GM19193 (cell line): ENCODE data around the gene DACT3.

Experiments
- POLR2A ChIP-seq: IDR thresholded peaks from 4 replicates; pipeline ENCODE4 v1.6.1; 2011; ENCODE audit not compliant: insufficient read depth, insufficient read length; ENCODE audit errors: extremely low read depth

Gene DACT3

DNA sequence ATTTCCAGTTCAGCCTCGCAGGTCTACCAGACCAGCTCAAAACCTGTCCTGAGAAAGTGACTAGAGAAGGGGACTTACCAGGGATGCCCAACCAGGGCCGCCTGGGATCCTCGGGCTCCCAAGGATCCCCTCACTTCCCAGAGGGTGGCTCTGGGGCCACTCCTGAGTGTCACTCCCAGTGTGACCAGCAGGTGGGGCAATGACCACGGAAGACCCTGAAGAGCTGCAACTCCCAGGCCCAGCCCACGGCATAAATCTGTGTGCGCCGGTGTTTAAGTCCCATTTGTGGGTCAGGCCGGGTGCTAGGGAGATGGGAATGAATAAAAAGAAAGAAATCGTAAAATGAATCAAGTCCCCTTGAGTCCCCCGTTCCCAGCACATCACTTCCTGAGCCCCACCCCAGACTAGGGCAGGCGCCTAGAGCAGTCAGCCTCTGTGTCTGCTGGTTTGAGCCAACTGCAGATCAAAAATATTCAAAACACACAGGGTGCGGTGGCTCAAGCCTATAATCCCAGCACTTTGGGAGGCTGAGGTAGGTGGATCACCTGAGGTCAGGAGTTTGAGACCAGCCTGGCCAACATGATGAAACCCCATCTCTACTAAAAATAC lies 46.8 kb downstream of the DACT3 start:
- TF ChIP-seq POLR2A: no peak

DNA sequence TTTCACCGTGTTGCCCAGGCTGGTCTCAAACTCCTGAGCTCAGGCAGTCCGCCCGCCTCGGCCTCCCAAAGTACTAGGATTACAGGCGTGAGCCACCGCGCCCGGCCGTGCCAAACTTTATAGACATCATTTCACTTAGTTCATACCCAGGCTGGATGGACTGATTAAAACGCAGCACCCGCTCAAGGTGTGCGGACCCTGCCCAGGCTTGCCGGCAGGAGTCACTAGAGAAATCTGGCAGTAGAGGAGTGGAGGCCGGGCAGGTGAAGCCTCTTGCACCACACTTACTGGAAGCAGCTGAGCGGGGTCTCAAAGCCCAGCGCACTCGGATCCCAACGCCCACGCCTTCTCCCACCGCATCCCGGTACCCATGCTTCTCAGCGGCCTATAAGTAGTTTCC lies 47.5 kb downstream of the DACT3 start:
- no peak for TF ChIP-seq POLR2A

DNA sequence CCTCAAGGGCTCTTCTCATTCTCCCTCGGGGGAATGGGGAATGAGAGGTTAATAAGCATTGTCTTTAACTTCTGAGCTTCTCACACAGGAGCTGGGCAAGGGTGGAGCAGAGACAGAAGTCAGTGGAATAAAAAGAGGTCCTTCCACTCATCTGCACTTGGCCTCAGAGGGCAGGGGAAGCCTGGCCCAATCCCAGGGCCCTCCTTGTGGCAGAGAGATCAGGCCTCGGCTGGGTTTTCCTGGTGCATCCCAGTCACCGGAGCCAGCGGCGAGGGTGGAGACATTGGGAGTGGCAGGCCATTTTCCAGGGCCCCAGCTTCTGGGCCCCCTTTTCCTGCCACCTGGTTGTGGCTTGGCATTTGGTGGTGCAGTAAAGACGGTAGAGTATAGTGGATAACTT lies 49.2 kb downstream of the DACT3 start:
- no peak for TF ChIP-seq POLR2A

DNA sequence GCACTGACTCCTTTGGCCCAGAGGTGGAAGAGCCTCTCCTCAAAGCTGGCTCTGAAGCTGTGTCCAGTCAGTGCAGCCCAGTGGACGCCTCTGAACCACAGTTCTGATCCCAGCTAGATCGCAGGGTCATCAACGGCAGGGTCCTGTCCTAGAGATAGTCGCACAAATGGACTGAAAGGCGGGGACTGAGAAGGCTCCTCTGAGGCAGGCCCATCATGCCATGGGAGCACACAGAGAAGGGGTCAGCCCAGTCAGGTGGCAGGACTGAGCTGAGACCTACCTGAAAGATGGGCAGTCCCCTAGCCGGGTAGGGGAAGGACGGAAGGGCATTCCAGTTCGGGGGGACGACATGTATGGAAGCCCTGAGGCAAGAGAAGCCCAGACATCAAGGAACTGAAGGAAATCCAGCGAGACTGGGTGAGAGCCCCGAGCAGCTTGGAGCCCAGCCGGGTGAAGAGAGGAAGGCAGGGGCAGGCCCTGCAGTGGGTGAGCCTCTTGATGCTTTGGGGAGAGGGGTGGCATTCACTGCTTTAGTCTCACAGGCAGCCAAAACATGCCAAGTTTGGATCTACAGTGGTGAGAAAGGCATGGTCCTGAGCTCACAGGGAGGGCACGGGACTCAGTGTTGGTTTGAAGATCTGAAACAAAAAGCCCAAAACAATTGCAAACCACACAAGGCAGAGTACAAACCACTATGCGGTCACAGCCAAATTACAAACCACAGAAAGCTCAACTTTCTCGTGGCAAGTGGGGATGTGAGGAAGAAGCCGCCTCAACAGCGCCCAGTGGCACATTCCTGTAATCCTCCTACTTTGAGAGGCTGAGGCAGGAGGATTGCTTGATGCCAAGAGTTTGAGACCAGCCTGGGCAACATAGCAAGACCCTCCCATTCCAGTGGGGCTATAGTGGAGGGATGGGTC lies 49.9 kb downstream of the DACT3 start:
- peak; percentile 41 for TF ChIP-seq POLR2A

DNA sequence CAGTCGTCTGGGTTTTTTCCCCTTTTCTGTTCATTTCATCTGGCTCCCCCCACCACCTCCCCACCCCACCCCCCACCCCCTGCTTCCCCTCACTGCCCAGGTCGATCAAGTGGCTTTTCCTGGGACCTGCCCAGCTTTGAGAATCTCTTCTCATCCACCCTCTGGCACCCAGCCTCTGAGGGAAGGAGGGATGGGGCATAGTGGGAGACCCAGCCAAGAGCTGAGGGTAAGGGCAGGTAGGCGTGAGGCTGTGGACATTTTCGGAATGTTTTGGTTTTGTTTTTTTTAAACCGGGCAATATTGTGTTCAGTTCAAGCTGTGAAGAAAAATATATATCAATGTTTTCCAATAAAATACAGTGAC lies 50.6 kb downstream of the DACT3 start:
- TF ChIP-seq POLR2A: no peak

DNA sequence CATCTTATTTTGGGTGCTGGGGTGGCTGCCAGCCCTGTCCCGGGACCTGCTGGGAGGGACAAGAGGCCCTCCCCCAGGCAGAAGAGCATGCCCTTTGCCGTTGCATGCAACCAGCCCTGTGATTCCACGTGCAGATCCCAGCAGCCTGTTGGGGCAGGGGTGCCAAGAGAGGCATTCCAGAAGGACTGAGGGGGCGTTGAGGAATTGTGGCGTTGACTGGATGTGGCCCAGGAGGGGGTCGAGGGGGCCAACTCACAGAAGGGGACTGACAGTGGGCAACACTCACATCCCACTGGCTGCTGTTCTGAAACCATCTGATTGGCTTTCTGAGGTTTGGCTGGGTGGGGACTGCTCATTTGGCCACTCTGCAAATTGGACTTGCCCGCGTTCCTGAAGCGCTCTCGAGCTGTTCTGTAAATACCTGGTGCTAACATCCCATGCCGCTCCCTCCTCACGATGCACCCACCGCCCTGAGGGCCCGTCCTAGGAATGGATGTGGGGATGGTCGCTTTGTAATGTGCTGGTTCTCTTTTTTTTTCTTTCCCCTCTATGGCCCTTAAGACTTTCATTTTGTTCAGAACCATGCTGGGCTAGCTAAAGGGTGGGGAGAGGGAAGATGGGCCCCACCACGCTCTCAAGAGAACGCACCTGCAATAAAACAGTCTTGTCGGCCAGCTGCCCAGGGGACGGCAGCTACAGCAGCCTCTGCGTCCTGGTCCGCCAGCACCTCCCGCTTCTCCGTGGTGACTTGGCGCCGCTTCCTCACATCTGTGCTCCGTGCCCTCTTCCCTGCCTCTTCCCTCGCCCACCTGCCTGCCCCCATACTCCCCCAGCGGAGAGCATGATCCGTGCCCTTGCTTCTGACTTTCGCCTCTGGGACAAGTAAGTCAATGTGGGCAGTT lies 51.2 kb downstream of the DACT3 start:
- no peak for TF ChIP-seq POLR2A

DNA sequence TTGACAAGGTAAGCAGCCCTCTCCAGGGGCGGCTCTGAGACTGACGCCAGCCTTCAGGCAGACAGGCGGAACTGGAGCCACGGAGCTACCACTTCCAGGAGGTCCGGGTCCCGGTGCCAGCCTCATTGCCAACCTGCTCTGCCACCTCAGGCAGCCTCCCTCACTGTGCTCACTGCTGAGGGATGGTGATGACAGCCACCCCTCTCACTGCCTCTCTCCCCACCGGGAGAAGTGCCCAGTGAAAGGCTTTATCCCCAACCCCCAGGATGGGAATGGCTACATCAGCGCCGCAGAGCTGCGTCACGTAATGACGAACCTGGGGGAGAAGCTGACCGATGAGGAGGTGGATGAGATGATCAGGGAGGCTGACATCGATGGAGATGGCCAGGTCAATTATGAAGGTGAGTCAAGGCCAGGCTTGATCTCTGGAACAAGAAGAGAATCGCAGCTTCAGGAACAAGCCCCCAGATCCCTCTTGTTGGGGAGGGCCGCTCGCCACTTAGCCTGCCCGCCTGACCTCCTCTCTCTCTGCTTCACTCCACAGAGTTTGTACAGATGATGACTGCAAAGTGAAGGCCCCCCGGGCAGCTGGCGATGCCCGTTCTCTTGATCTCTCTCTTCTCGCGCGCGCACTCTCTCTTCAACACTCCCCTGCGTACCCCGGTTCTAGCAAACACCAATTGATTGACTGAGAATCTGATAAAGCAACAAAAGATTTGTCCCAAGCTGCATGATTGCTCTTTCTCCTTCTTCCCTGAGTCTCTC lies 52.2 kb downstream of the DACT3 start:
- TF ChIP-seq POLR2A: no peak

DNA sequence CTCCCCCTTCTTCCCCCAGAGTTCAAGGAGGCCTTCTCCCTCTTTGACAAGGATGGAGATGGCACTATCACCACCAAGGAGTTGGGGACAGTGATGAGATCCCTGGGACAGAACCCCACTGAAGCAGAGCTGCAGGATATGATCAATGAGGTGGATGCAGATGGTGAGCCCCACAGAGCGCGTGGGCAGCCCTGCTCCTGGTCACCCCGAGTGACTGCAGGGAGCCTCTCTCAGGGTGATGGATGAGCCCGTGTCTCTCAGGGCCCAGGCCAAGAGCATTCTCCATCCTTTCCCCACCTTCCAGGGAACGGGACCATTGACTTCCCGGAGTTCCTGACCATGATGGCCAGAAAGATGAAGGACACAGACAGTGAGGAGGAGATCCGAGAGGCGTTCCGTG lies 52.8 kb downstream of the DACT3 start:
- no peak for TF ChIP-seq POLR2A

DNA sequence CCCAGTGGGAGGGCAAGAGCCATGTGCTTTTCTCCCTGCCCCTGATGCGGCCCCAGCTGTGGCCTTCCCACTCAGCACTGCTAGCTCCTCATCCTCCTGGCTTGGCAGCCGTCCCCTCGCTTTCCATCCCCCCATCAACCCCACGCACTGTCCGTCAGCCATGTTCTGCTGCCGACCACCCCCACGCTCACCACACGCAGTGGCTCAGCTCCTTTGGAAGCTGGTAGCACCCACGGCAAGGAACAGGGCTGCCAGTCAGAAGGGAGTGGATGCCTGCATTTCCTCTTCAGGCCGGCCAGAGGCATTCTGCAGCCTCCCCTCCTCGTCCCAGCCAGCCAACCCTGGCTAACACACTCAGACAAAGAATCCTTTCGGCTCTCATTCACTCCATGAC lies 53.5 kb downstream of the DACT3 start:
- TF ChIP-seq POLR2A: no peak

DNA sequence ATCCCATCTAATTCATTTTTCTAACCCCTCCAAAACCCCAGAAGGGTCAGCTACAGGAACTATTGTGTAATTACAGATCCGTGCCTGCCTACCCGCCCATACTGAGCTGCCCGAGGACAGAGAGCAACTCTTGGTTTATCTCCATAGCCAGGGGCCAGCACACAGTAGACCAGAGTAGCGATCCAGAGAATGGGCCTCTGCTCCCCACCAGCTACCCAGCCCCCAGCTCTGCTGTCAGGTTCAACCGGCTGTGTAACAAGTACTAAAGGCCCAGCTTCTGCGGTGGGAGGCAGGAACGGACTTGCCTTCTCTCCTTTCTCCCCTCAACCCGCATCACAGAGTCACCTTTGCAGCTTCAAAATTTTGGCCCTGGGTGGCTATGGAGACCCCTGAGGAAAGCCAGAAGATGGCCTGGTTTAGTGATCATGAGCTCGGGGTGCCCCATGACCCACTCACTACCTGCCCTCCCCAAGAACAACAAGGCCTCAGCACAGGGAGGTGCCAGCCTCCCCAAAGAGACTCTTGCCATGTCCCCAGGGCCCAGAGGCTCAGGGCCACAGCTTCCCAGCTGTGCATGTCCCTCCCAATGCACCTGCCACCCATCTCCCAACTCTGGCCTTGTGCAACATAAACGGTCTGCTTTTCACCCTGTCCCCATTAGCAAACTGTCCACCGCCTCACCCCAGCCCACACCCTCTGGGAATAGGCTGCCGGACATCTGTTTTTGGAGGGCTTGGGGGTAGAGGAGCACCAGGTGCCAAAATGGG lies 54.1 kb downstream of the DACT3 start:
- no peak for TF ChIP-seq POLR2A

DNA sequence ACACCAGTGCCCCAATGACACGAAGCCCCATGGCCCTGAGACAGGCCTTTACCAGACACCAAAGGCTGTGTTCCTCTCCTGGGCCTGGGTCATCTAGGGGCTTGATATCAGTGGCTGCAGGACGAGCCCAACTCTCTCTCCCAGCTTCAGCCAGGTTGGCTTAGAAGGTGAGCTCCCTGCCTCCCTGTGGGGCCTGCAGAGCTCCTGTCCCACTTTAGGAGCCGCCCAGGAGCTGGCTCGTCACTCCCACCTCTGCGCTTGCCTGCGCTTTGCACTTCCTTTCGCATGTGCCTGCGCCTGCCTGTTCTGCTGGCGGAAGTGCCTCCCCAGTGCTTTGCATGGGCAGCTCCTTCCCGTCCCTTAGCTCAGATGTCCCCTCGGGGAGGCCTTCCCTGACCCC lies 55.0 kb downstream of the DACT3 start:
- TF ChIP-seq POLR2A: peak; percentile 17

DNA sequence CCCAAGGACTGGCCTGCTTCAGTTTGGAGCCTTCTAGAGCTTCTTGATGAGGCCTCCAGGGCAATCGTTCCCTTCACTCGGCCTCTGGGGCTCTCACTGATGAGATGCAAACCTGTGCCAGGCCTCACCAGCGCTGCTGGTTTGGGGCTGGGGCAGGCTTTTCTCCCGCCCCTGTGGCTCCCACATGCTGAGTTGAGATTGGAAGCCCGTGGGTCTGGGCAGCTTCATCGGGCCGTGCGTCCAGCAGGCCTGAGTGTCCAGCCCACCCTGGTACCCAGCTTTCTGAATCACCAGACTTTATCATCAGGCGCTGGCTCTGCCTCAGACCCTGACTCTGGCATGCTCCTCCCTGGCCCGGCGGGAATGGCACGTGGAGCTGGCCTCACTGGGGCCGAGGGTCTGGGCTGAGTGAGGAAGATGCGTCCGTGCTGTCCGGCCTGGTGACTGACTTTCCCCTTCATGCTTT lies 55.6 kb downstream of the DACT3 start:
- TF ChIP-seq POLR2A: no peak

DNA sequence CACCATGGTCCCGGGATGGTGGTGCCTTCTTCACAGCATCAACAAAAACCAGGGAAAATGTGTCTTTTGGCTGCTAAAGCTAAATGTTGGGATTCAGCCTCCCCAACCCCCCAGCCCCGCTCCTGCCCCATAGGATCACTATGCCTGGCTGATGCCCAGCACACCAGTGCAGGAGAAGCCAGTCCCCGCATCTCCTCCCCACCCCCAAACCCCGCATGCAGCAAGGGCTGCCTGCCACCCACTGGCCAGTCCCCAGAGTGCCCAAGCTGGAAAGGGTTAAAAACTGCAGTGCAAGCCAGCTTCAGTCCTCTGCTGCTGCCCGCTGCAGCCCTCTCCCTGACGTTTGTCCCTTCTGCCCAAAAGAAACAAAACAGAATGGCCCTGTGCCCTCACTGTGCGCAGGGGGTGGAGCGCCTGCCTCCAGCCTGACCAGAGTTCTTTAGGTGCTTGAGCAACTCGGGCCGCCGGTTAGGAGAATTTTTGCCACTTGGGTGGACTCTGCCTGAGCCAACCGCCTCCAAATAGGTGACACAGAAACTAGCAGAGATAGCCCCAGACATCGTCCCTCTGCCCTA lies 56.1 kb downstream of the DACT3 start:
- no peak for TF ChIP-seq POLR2A
